H9 (cell line): Measurements from ENCODE around the gene CDH13. TPM values are rescaled to one million over a fixed set of nuclear protein-coding genes. Genes with fewer than 3 reads are reported as not detected.

Experiments used
- DNase-seq: peaks from one replicate; pipeline ENCODE4 v3.0.0-alpha.2; 2017
- H2AFZ ChIP-seq: one replicate; pipeline ENCODE4 v1.6.1; 2013; ENCODE audit warnings: mild to moderate bottlenecking, low read length, control low read depth, moderate library complexity
- H2AK5ac ChIP-seq: 2 replicates; pipeline ENCODE4 v1.6.1; 2013; ENCODE audit warnings: low read length, control low read depth, mixed read lengths; ENCODE audit not compliant: insufficient read length
- H2BK120ac ChIP-seq: one replicate; pipeline ENCODE4 v1.6.1; 2013; ENCODE audit warnings: low read depth, mild to moderate bottlenecking, low read length, control low read depth, inconsistent platforms; ENCODE audit not compliant: poor library complexity, severe bottlenecking
- H2BK12ac ChIP-seq: 2 replicates; pipeline ENCODE4 v1.6.1; 2013; ENCODE audit warnings: low read length, control low read depth, mixed read lengths, low read depth; ENCODE audit not compliant: insufficient read length
- H2BK15ac ChIP-seq: 2 replicates; pipeline ENCODE4 v1.6.1; 2013; ENCODE audit warnings: low read depth, low read length, control low read depth
- H2BK20ac ChIP-seq: one replicate; pipeline ENCODE4 v1.6.1; 2013; ENCODE audit warnings: low read depth, mild to moderate bottlenecking, low read length, control low read depth, inconsistent platforms; ENCODE audit not compliant: poor library complexity, severe bottlenecking
- H2BK5ac ChIP-seq: 2 replicates; pipeline ENCODE4 v1.6.1; 2013; ENCODE audit warnings: low read length, control low read depth, mixed read lengths; ENCODE audit not compliant: insufficient read length
- H3K14ac ChIP-seq: 2 replicates; pipeline ENCODE4 v1.6.1; 2013; ENCODE audit warnings: low read length, control low read depth; ENCODE audit not compliant: insufficient read depth
- H3K18ac ChIP-seq: 2 replicates; pipeline ENCODE4 v1.6.1; 2013; ENCODE audit warnings: low read depth, mild to moderate bottlenecking, mixed read lengths, low read length, control low read depth; ENCODE audit not compliant: insufficient read length
- H3K23ac ChIP-seq: 2 replicates; pipeline ENCODE4 v1.6.1; 2013; ENCODE audit warnings: low read length, control low read depth, mixed read lengths, low read depth; ENCODE audit not compliant: insufficient read length
- H3K23me2 ChIP-seq: 2 replicates; pipeline ENCODE4 v1.6.1; 2013; ENCODE audit warnings: low read depth, mild to moderate bottlenecking, mixed read lengths, low read length, control low read depth; ENCODE audit not compliant: insufficient read length, poor library complexity, severe bottlenecking
- H3K27ac ChIP-seq: 2 replicates; pipeline ENCODE4 v1.5.1; 2013; ENCODE audit warnings: low read length, control low read depth, mixed read lengths, low read depth; ENCODE audit not compliant: insufficient read length
- H3K27me3 ChIP-seq: 2 replicates; pipeline ENCODE4 v1.6.1; 2013; ENCODE audit warnings: low read length, control low read depth, inconsistent platforms; ENCODE audit not compliant: insufficient read depth
- H3K4ac ChIP-seq: 2 replicates; pipeline ENCODE4 v1.6.1; 2013; ENCODE audit warnings: low read depth, mild to moderate bottlenecking, control low read depth, inconsistent platforms, low read length, moderate library complexity
- H3K4me1 ChIP-seq: 2 replicates; pipeline ENCODE4 v1.6.1; 2013; ENCODE audit warnings: low read length, control low read depth, inconsistent platforms; ENCODE audit not compliant: insufficient read depth
- H3K4me2 ChIP-seq: 2 replicates; pipeline ENCODE4 v1.6.1; 2013; ENCODE audit warnings: low read length, control low read depth, mixed read lengths; ENCODE audit not compliant: insufficient read length, insufficient read depth
- H3K56ac ChIP-seq: 2 replicates; pipeline ENCODE4 v1.6.1; 2013; ENCODE audit warnings: low read depth, mild to moderate bottlenecking, mixed read lengths, low read length, control low read depth; ENCODE audit not compliant: insufficient read length
- H3K79me1 ChIP-seq: 2 replicates; pipeline ENCODE4 v1.6.1; 2013; ENCODE audit warnings: low read depth, mild to moderate bottlenecking, moderate library complexity, low read length, control low read depth, inconsistent platforms; ENCODE audit not compliant: insufficient read depth, poor library complexity, severe bottlenecking
- H3K79me2 ChIP-seq: 2 replicates; pipeline ENCODE4 v1.6.1; 2013; ENCODE audit warnings: low read length, control low read depth, inconsistent platforms; ENCODE audit not compliant: insufficient read depth
- H3K9ac ChIP-seq: 2 replicates; pipeline ENCODE4 v1.6.1; 2013; ENCODE audit warnings: low read length, control low read depth, mixed read lengths; ENCODE audit not compliant: insufficient read length; ENCODE audit errors: extremely low read depth
- H3K9me3 ChIP-seq: one replicate; pipeline ENCODE4 v1.6.1; 2013; ENCODE audit warnings: low read depth, low read length, inconsistent platforms; ENCODE audit not compliant: control insufficient read depth
- H3T11ph ChIP-seq: one replicate; pipeline ENCODE4 v1.6.1; 2013; ENCODE audit warnings: mild to moderate bottlenecking, low read length, control low read depth, inconsistent platforms
- H4K20me1 ChIP-seq: one replicate; pipeline ENCODE4 v1.6.1; 2013; ENCODE audit not compliant: control insufficient read depth, insufficient read length, insufficient read depth
- H4K5ac ChIP-seq: 2 replicates; pipeline ENCODE4 v1.6.1; 2013; ENCODE audit warnings: low read depth, mild to moderate bottlenecking, mixed read lengths, low read length, control low read depth; ENCODE audit not compliant: insufficient read length
- H4K8ac ChIP-seq: replicated peaks from 2 replicates; pipeline ENCODE4 v1.6.1; 2013; ENCODE audit warnings: low read length, control low read depth, mixed read lengths, low read depth; ENCODE audit not compliant: insufficient read length
- H4K91ac ChIP-seq: 2 replicates; pipeline ENCODE4 v1.6.1; 2013; ENCODE audit warnings: low read depth, mild to moderate bottlenecking, moderate library complexity, mixed read lengths, low read length, control low read depth; ENCODE audit not compliant: insufficient read length
- H3K27ac Mint-ChIP-seq, 3 experiments: 2 replicates in 2 of 3; 3 replicates in 1 of 3; pipeline ENCODE4 v1.8.0; 2020 to 2021; ENCODE audit warnings: mixed read lengths in 3 of 3, mild to moderate bottlenecking in 1 of 3, moderate library complexity in 1 of 3
- H3K27me3 Mint-ChIP-seq: 2 replicates; pipeline ENCODE4 v1.8.0; 2021; ENCODE audit warnings: low read depth, mild to moderate bottlenecking, moderate library complexity, mixed read lengths
- H3K36me3 Mint-ChIP-seq, 3 experiments: 2 replicates in 2 of 3; 3 replicates in 1 of 3; pipeline ENCODE4 v1.8.0; 2020 to 2021; ENCODE audit warnings: low read depth in 3 of 3, mixed read lengths in 3 of 3; ENCODE audit not compliant: insufficient read depth in 1 of 3
- H3K4me1 Mint-ChIP-seq, 2 experiments: 2 replicates each; pipeline ENCODE4 v1.8.0; 2020; ENCODE audit warnings: mixed read lengths in 2 of 2
- H3K4me3 Mint-ChIP-seq, 2 experiments: 2 replicates in 1 of 2; 3 replicates in 1 of 2; pipeline ENCODE4 v1.8.0; 2020 to 2021; ENCODE audit warnings: mild to moderate bottlenecking in 2 of 2, mixed read lengths in 2 of 2, moderate library complexity in 1 of 2
- H3K9me3 Mint-ChIP-seq, 2 experiments: 2 replicates in 1 of 2; 3 replicates in 1 of 2; pipeline ENCODE4 v1.8.0; 2020; ENCODE audit warnings: mild to moderate bottlenecking in 2 of 2, mixed read lengths in 2 of 2, moderate library complexity in 1 of 2
- CTCF ChIP-seq: fragments of 200-600 bp; sonication (generic); conservative IDR thresholded peaks from 3 replicates; pipeline ENCODE4 v1.8.0; 2021; ENCODE audit warnings: antibody characterized with exemption, mild to moderate bottlenecking
- whole genome bisulfite sequencing: extraction: QIAGEN DNeasy Blood & Tissue Kit; methylation state at CpG from one replicate; pipeline ENCODE4 v1.1.7; 2013; ENCODE audit warnings: missing lambda C conversion rate, low lambda C conversion rate, mixed read lengths; ENCODE audit not compliant: insufficient read length; ENCODE audit errors: extremely low coverage; 5-methylcytosine and 5-hydroxymethylcytosine counted together
- total RNA-seq: library from RNA; stranded (reverse); gene quantifications from 2 replicates; pipeline ENCODE4 v1.2.1, GENCODE V29; 2021

Gene CDH13
- total RNA-seq, 1 experiment from 2014 or later: 1.5 TPM

DNA sequence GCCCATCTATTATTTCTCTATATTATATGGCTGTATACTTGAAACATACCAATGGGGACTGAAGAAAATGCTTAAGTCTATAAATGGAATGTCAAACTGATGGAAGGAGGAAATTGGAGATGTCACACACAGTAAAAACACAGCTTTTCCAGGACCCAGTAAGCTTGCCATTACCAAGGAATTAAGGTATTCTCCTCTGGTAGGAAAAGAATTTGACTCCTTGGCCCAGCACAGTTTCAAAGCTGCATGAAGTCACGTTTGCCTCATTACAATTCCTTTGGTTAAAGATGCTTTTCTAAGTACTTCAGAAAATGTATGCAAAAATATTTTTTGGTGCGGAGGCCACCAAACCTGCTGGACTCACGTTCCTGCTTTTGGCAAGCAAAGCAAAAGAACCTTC lies 48.5 kb downstream of the CDH13 start:
- no peak overlapping the region for H3K14ac ChIP-seq
- H3K27ac ChIP-seq: no peak overlapping the region
- no peaks in the 10 kb centered on the region for H3K79me1 ChIP-seq
- Mint-ChIP-seq H3K4me1 (peaks cover 4 to 5% of the 10 kb centered on the region in 2 experiments; a peak in 2 of 4 replicates), H3K27me3 (no peaks in the 10 kb centered on the region; the same call in 1 of the 2 replicates), H3K9me3 (no peaks in the 10 kb centered on the region), H3K27ac (no peak overlapping the region), H3K36me3 (no peaks in the 10 kb centered on the region), H3K4me3 (no peak overlapping the region)
- H3K18ac ChIP-seq: no peak overlapping the region
- no peaks in the 10 kb centered on the region for H3K9me3 ChIP-seq
- no CpG with 5 or more reads among the region's 3 CpGs for WGBS
- H4K91ac ChIP-seq: no peak overlapping the region
- no peaks in the 10 kb centered on the region for H3K27me3 ChIP-seq
- no peak for DNase-seq
- no peak for TF ChIP-seq CTCF
- no peak overlapping the region for H2BK5ac ChIP-seq
- H4K5ac ChIP-seq: no peak overlapping the region
- H3K23me2 ChIP-seq: no peaks in the 10 kb centered on the region
- no peak overlapping the region for H2BK20ac ChIP-seq
- H3K4me2 ChIP-seq: no peak overlapping the region
- no peaks in the 10 kb centered on the region for H3K79me2 ChIP-seq
- H3K4ac ChIP-seq: no peak overlapping the region
- no peak overlapping the region for H2BK120ac ChIP-seq
- H3K23ac ChIP-seq: no peak overlapping the region
- H4K8ac ChIP-seq: no peak overlapping the region
- no peak overlapping the region for H2BK15ac ChIP-seq
- no peak overlapping the region for H3K56ac ChIP-seq
- H2BK12ac ChIP-seq: no peak overlapping the region
- no peak overlapping the region for H3T11ph ChIP-seq
- H3K4me1 ChIP-seq: no peaks in the 10 kb centered on the region
- no peak overlapping the region for H2AK5ac ChIP-seq
- no peak overlapping the region for H3K9ac ChIP-seq
- no peak overlapping the region for H2AFZ ChIP-seq
- H4K20me1 ChIP-seq: no peaks in the 10 kb centered on the region
